Stimulated activated CD8-positive, alpha-beta memory T cell treated with anti-CD3 and anti-CD28 coated beads, Interleukin-4, amount 100 ng/mL, for 24 hours (primary cell): ENCODE measurements around the gene PLCL1.

Experiments
- DNase-seq: peaks from one replicate; pipeline ENCODE4 v3.0.0-alpha.2; 2020; ENCODE audit warnings: low read depth

The PLCL1 gene

DNA sequence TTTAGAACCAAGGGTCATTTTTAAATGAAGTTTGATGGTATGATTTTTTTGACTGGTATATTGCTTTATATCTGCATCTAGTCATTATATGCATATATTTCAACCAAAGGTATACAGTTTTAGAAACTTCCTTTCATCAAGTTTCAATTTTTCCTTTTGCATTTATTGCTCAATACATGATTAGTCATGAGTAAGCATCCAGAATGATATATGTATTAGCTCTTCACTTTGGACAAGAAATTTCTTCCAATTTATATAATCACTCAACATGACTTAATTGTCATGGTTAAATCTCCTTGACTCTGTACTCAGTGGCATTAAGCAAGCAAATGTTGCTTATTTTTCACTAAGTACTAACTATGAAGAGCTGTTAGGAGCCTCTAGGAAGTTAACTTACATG, 123.6 kb downstream of the PLCL1 start:
- no peak for DNase-seq

DNA sequence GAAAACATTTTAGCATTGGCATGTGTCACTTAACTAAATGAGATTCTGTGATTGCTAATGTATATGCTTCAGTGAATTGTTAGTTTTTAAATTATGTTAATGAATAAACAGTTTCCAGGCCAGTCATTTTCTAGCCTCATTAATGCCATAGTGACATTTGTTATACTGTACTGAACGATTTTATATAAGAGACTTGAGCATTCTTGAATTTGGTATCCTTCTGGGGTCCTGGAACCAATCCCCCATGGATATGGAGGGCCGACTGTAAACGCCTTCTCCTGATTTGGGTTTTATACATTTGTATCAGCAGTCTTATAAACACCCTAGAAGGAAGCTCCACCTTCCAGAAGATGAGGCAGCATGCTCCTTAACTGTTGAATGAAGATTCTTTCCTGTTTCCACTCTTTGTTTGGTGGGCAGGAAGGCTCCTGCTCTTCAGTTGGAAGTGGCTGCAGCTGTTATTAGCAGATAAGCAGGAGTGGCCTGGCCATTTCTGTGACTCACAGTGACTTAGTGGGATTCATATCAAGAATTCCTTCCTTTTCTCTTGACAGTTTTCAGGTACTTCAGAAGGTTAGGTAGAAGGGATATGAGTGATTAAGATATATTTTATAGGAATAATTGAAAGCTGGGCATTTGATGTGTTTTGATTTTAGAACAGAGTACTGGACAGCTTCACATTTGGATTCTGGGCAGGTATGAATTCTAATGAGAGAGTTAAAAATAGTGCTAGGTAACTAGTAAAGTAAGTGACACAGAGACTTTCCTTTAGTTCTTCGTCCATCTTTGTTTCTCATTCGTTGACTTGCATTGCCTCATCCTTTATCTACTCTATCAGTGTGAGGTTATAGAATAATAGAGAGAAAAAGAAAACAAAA, 124.9 kb downstream of the PLCL1 start:
- DNase-seq: no peak

DNA sequence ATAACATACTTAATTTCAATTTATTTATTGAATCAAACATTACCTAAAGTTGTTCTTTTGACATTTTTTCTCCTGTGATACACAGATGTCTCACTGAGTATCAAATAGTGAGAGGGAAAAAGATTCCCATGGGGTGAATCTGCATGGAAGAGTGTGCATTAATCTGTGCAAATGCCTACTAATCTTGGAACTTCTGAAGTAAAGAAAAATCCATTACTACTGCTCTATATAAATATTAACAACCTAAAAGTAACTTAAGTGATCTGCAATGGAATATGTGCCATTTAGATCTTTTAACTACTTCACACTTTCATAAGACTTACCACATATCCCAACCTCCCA, 125.5 kb downstream of the PLCL1 start:
- DNase-seq: no peak

DNA sequence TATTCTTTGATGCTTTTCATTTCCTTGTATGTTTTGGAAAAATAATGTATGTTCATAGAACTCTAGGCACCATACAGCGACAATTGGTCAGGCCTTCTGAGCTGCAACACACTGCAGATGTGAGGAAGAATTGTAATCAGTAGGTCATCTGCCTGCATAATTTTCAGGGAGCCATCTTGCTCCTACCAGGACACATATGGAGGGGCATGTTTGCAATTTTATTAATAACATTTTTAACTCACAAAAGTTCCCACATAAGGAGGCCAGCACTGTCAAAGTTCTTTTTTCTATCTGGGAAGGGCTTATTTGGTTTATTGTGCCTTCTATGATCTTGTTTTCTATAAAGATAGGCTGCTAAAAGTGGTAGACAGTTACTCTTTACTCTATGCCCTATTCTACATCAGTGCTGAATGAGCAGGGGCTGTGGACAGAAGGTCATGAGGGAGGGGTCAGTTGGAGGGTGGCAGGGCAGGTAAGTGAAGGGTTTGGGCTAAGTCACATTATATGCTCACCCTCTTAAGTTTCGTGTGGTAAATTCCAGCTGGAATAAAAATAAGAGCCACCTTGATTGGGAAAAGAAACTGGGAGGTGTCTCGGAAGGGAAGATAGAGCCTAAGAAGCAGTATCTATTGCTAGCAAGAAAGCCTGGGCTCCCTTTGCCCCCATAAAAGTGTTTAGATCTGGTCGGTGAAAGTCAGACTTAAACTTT, 126.3 kb downstream of the PLCL1 start:
- DNase-seq: no peak

DNA sequence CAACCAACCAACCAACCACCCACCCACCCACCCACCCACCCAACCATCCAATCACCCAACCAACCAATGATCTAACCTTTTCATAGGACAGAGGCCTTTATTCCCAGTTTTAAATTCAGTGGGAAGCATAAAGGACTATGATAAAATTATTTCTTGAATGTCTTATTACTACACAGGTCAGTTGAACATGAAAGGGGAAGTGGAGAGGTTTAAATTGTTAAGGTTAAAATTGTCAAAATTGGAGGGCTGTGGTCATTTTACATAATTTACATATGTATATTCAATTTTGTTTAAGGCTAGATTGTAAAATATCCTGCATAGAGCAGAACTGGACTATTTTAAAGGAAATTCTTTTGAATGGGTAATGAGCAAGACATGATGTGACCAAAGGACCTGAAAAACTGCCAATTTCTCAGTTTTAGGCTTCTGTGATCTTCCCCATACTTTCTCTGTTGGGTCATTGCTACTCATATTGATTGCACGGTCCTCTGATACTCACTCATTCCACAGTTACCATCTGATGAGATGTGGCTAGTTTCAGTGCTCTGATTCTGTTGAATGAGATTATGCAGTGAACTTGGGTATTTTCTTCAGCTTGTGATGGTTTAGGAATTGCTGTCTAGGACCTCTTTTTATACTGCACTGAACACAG, 127.4 kb downstream of the PLCL1 start:
- DNase-seq: no peak

DNA sequence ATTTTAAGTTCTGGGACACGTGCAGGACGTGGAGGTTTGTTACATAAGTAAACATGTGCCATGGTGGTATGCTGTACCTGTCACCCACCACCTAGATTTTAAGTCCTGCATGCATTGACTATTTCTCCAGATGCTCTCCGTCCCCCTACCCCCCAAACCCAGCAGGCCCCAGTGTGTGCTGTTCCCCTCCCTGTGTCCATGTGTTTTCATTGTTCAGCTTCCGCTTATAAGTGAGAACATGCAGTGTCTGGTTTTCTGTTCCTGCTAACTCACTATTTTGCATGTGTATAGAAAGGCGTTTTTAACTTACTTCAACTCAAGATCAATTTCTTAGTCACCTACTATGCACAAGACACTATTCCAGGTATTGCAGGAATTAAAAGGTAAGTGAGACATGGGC, 128.0 kb downstream of the PLCL1 start:
- DNase-seq: no peak

DNA sequence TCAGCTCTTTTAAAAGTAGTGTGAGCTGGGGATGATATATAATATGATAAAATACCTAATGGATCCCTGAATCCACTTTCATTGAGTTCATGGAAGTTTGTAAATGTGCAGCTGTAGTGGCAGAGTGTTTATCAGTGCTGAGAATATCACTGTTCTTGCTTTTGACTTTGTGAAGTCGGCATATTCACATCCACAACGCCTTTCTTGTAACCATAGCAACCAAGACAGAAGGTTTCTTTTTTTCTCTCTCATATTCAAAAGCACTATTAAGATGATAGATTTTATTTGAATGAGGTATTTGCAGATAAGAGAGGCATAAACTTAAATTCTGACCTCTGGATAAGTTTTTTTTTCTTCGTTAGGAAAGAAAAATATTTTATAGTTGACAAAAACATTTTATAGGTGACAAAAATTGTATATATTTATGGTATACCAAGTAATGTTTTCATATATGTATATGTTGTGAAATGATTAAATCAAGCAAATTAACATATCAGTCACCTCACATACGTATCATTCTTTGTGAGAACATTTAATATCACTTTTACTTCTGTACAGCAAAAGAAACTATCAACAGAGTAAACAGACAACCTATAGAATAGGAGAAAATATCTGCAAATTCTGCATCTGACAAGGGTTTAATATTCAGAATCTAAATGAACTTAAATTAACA, 130.0 kb downstream of the PLCL1 start:
- DNase-seq: no peak

DNA sequence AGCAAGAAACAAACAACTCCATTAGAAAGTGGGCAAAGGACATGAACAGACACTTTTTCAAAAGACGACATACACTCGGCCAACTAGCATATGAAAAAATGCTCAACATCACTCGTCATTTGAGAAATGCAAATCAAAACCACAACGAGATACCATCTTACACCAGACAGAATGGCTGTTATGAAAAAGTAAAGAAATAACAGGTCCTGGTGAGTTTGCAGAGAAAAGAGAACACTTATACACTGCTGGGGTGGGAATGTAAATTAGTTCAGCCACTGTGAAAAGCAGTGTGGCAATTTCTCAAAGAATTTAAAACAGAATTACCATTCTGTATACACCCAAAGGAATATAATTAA, 130.5 kb downstream of the PLCL1 start:
- DNase-seq: no peak

DNA sequence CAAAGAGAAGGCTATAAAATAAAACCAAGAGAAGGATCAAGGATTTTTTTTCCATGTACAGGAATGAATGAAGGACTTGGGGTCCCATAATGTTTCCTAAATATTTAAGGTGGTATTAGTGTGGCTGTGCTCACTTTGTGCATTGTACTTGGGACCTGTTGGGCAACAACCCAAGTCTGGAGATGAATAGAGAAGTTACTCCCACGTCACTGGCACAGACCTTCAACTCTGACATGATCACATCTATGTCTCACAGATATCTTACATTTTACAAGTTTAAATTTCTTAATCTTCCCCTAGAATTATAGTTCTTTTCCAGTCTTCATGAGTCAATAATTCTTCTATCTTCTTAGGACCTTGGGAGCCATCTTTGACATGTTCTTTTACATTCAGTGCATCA, 133.4 kb downstream of the PLCL1 start:
- DNase-seq: no peak

DNA sequence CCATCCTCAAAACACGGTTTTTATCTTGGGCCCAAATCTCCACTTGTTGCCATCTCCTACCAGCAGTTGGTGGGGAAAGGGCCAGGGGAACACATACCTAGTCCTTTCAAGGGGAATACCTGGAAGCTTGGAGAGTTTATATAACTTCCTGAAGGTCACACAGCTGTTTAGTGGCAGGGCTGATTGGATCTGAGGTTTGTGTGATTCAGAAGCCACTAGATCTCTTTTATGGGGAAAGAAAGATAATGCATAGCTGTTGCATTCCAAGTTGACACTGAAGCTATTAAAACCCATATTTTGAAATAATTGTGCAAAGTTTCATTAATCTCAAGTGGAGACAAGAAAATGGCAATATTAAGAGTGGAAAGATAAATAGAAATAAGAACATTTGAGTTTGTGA, 134.2 kb downstream of the PLCL1 start:
- no peak for DNase-seq

DNA sequence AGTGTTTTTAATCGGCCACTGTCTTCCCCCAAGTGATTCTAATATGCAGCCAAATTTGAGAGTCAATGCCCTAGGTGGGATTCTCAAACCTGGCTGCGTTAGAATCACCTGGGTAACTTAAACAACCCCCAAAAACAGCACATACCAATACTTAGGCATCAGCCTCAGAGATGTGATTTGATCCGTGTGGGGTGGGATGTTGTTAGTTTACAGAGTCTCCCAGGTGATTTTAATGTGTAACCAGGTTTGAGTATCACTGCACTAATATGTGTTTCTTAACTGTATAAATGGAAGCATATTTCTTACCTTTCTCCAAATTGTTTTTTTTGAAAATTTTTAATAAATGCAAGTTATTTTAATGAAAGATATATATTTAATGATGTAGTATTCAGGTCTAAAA, 135.4 kb downstream of the PLCL1 start:
- DNase-seq: no peak

DNA sequence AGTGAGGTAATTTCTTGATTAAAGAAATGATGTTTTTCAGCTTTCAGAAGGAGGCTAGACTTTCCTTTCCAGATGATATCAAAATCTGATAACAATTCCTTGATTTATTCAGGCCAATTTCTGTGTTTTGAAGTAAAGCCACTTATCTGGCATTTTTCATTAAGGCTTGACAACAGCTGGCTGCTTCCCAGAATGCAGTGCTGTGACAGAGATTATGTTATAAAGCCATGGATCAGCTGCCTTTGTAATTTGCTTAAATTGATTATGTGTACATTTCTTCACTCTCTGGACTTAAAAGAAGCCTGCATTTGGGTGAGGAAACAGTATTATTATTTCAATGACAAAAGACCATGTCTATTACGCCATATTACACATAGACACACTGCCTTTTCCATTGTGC, 136.0 kb downstream of the PLCL1 start:
- no peak for DNase-seq

DNA sequence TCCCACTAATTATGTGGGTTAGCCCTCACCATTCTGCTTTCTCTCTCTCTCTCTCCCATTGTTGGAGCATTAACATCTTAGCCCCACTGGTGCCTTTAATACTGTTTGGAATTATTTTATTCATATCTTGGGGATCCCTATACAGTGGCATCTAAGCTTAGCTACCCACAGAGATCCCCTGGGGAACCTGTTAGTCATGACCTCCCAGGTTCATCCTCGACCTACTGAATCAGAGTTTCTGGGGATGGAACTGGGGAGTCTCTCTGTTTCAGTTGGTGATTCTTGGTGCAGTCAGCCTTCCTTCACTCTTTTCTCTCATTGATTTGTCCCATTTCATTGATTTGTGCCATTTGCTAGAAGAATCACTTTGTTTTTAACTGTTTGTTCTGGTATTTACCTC, 137.3 kb downstream of the PLCL1 start:
- DNase-seq: no peak

DNA sequence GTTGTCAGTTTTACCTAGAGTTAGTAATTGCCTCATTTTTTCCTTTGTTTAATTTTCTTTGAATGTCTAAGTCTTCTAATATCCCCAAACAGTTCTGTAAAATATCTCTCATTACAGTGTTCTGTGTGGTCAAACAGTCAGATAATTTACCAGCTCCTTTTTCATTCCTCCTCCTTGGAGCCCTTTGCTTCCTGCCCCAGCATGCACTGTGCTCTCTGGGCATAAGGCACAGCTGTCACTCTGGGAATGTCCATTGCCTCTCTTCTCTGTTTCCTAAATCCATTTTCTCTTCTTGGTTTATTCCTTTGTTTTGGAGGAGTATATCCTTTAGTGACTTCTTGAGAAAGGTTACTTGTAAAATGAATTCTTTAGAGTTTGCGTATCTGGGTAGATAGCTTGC, 139.3 kb downstream of the PLCL1 start:
- DNase-seq: no peak

DNA sequence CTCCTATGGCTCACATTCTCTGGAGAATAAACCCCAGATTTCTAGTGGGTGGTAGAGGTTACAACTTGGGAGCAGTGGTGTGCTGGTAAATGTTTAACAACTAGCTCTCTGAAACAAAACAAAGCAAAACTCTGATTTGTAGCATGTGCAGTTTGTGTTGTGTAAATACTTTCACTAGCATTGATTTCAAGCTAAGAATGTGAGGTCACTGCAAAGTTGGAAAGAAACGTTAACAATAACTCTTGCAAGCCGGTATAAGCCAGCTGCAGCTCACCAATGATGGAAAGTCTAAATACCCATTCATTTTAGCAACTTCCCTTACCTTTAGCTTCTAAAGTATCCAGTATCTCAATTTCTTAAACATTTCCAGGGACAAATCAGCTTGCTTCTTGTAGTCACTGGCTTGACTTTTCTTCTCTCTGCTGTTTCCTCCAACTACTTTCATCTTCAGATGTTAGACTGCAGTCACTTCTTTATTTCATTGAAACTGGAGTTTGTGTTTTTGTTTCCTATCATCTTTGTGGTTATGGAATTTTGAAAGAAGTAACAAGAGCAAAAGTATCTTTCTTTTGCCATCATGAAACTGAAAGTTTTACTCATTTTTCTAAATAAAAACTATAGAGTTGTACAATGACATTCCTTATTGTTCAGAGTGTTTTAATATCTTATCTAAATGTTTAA, 140.2 kb downstream of the PLCL1 start:
- DNase-seq: no peak

DNA sequence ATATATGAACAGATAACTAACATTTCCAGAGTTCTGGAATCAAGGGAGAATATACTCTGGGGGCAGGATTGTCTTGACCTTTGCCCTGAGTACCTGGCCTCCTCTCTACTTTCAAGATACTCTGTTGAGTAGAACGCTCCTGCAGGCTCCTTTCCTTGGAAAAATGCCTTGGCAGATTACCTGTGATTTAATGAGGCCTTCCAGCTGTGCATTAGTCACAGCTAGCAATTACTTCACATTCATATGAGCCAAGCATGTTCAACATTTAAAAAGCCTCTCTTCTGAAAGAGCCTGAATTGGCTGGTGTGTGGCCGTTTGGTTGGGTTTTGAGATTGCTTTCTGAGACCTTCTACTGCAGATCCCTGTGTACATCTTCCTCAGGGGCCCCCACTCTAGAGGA, 142.2 kb downstream of the PLCL1 start:
- DNase-seq: no peak

DNA sequence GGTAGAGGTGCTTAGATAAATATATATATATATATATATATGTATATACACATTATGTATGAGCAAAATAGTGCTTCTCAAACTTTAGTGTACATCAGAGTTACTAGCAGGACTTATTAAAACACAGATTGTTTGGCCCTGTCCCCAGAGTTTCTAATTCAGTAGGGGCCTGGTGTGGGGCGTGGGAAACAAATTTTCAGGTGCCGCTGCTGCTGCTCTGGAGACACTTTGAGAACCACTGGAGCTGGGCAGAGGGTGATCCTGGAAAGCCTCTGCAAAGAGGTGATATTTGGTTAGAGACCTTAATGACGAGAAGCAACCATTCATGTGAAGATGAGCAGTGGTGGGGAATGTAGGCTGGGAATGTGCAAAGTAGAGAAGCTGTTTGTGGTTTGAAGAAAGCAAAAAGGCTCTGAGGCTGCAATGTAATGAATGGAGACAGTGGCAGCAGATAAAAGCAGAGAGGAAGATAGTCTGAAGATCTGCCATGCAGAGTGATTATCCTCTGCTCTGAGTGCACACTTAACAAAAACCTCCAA, 142.9 kb downstream of the PLCL1 start:
- no peak for DNase-seq

DNA sequence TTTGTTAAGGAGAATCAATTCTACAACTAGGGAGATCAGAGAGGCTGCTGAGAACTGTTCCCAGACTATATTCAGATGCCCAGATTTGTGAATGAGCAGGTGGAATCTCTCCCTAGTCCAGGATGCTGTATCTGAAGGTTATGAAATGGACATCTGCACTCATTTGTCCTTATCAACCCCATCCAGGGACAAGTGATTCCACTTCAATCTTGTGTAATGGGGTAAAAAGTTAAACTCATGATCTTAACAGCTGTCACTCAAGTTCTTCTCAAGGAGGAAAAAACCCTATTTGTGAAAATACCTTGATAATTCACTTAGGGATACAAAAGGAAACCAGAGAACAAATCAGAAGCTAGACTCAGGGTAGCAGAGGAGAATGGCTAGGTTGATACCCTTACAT, 144.8 kb downstream of the PLCL1 start:
- DNase-seq: no peak

DNA sequence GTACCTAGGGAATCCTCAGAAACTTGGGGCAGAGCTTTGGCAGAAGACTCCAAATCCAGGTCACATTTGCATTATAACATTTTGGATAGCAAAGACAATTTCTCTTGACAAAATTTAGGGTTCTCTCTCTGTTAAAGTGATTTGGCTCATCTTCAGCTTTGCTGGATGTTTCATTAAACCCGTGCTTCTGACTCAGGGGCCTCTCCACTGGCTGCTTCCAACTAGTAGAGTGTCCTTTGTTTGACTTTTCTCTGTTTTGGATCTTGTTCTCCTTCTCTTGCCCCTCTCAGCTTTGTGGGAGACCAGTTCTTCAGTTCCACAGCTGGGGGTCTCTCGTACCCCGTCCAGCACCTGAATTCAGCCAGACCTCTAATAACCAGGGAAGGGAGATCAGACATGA, 145.6 kb downstream of the PLCL1 start:
- no peak for DNase-seq

DNA sequence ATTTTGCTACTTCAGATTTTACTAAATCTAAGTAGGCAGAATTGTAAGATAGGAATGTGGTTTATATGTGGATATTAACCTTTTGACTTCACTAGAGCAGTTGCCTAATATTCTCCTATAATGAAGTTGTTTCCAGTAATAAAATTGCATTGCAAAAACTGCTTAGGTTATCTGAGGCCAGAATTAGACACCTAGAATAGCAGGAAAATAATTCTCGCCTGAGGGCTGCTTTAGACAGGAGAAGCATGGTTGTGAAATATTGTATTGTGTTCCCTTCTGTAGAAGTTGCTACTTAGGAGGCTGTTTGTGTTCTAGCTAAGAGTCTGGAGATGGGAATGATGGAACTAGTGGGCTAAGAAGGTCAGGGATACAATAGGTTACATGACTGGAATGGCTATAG, 146.3 kb downstream of the PLCL1 start:
- DNase-seq: no peak

DNA sequence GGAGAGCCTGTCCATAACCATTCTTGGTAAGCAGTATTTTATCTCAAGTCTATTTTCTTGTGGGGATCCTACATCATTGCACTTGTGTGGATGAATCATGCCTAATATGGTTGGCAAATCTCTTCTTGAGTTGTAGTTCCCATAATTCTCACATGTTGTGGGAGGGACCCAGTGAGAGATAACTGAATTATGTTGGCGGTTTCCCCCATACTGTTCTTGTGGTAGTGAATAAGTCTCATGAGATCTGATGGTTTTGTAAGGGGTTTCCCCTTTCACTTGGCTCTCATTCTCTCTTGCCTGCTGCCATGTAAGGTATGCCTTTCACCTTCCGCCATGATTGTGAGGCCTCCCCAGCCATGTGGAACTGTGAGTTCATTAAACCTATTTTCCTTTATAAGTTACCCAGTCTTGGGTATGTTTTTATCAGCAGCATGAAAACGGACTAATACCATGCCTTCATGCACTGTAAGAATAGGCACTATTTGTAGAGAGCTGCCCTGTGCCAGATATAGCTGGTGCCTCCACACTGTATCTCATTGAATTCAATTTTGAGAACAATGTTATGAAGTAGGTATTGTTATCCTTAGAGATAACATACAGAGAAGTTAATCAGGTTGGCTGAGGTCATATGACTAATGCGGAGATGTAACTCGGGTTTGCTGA, 148.3 kb downstream of the PLCL1 start:
- DNase-seq: no peak
